Hematopoietic multipotent progenitor cell treated with erythropoietin and hydrocortisone succinate and interleukin-3 and kit ligand, for 8 days (in vitro differentiated cells): ENCODE measurements around the gene PMEPA1.

Source experiments
- DNase-seq: peaks from one replicate; pipeline ENCODE4 v3.0.0-alpha.2; 2015

PMEPA1 gene

DNA sequence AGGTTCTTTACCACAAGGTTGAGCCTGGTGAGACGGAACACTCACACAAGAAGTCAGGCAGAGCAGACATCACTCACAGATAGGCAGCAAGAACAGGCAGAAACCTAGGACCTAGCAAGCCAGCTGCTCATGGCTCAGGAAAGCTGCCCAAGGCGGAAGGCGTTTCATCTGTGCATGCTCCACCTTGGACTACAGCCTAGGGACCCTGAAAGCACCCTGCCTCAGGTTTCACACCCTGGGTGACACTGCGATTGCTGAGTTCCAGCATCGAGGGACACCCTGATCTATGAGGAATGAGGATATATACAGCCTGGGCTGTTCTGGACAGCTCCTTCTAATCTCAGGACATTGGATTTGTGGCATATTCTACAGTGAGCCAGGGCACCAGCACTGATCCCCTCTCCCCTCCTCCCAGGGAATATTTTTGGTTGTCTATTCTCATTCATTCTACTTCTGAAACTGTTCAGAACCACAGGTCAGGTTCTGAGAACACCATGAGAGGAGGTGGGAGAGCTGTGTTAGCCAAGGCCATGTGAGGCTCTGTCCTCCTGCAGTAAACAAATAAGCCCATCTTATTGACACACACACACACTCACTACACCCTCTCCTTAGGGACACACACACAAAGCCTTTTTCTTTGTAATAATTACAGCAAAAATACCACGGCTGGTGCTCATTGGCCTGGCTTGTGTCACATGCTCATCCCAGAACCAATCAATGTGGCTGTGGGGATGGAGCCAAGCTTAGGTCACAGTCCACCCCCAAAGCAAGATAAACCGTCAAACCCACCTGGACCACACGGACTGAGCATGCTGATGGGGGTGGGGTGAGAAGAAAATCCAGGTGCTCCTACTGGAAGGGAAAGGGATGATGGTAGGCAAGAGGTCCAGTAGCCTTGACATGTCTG lies 26.3 kb upstream of the PMEPA1 start:
- no peak for DNase-seq

DNA sequence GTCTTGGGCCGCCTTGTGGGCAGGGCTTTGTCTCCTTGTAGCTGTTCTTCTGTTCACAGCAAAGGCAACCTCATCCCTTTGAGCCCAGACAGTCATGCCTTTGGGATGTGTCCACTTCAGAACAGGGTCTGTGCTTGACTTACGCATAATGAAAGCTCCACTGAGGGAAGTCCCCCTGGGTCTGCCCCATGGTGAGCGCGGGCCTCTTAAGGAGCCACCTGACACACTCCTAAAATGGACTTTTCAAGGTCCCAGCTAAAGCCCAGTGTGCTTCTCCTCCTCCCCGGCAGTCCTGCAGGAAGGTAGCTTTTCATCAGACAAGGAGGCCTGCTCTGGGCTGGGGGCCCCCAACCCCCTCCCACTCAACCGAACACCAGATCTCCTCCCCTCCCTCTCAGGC lies 24.9 kb upstream of the PMEPA1 start:
- no peak for DNase-seq

DNA sequence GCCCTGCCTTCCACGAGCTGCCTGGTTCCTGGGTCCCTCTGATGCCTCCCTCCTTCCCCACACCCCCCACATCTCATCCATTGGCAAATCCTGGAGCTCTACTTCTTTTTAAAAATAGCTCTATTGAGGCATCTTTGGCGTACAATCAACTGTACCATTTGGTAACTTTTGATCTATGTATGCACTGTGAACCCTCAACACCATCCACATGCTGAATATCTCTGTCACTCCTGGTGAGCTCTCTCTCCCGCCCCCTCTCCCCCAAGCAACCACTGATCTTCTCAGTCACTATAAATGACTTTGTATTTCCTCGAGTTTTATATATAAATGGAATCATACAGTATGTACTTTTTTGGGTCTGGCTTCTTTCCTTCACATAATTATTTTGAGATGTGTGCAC lies 22.4 kb upstream of the PMEPA1 start:
- no peak for DNase-seq

DNA sequence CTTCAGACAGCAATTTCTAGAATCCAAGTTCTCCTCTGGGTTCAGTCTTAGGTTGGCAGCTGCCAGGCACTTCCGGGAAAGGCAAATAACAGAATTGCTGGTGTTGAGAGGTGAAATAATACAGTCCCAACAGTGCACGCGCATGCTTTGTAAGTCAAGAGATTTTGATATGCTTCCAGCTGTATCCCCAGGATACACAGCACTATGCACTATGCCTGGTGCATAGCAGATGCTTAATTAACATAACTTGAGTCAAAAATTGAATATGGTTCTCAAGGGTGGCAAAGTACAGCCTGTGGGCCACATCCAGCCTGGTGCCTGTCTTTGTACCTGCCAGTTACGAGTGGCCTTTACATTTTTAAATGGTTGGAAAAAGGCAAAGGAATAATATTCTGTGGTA lies 18.9 kb upstream of the PMEPA1 start:
- no peak for DNase-seq

DNA sequence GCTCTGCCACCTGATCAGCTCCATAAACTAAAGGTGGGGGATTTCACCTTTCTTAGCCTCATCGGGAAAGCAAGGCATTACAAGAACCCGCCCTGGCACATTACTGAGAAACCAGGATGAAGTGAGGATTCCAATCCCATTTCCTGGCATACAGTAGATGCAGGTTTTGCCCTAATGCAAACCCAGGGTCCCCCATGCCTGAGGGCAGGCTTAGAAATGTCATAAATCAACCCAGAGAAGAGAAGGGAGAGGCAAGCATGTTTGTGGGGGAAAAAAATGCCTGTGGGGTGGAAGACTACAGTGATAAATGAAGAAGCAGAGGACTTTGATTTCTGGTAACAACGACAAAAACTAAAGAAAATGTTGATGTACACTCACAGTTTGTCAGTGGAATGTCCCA lies 18.0 kb upstream of the PMEPA1 start:
- no peak for DNase-seq

DNA sequence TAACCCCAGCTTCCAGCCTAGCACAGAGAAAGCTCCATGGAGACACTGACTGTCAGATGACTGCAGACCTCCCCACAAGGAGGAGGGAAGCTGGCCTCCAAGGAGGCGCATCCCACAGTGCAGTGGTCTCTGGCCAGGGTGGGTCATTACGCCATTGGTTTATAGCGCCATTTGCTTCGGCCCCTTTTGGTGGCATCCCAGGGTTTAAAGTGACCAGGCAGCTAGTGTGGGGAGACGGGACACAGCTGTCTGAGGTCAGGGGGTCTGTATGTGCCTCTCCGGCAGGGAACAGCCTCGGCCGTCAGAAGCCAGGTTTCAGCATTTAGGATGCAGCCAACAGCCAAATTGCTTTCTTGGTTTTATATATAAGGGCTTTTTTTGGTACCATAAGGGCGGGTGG lies 15.8 kb upstream of the PMEPA1 start:
- DNase-seq = no peak

DNA sequence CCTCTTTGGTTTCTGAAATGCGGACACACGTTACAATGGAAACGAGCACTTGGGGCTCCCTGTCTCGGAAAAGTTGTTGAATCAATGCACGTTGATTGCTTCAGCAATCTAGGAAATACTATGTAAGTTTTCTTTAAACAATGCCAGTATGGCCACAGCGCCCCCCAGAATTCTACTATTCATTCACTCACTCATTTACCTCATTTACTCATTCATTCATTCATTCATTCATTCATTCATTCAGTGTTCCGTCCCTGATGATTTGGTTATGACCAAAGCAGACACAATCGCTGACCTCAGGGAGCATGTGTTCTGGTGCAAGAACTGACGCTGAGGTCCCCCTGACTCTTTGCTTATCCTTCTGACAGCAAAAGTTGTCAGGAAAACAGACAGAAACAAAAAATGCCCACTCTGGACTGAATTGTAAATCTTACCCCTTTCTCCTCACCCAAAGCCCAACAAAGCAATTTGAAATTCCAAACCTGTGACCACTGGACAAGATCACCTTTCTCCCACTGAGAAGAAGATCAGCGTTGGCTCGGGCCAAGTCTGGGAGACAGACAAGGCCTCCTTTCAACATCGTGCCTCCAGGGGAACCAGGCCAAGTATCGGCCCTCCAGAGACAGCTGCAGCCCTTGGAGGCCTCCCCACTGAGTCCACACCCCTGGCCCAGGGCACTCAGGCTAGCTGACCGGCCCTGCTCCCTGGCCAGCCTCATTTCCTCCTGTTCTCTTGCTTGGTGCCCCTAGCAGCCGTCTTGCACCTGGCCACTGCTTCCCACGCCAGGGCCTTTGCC lies 15.0 kb upstream of the PMEPA1 start:
- DNase-seq = no peak

DNA sequence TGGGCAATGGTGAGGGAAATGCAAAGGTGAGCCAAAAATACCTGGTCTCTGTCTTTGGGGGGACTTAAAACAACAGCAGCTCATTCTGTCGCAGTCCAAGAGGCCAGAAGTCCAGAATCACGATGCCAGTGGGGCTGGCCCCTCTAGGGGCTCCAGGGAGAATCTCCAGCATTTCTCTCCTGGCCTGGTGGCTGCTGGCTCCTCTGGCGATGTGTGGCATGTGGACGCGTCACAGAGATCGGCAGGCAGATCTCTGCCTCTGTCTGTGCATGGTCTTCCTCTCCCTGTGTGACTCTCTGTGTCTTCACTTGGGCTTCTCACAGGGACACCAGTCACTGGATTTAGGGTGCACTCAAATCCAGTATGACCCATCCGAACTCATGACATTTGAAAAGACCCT lies 14.0 kb upstream of the PMEPA1 start:
- DNase-seq = no peak

DNA sequence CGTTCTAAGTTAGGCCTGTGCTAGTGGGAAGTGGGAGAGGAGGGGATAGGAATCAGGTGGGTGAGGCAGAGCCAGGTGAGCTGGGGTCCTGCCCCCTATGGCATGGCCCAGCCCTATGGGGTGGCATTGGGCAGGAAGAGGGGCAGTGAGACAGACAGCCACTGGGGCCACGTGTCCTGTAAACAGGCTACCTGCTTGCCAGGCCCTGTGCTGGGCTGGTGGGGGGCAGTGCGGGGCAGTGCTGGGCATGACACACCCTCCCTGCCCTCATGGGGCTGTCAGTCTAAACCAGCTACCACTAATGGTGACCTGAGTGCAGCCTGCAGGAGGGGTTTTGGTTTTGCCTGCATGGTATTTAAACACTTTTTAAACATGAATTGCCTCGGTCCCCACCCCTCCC lies 10.1 kb upstream of the PMEPA1 start:
- no peak for DNase-seq

DNA sequence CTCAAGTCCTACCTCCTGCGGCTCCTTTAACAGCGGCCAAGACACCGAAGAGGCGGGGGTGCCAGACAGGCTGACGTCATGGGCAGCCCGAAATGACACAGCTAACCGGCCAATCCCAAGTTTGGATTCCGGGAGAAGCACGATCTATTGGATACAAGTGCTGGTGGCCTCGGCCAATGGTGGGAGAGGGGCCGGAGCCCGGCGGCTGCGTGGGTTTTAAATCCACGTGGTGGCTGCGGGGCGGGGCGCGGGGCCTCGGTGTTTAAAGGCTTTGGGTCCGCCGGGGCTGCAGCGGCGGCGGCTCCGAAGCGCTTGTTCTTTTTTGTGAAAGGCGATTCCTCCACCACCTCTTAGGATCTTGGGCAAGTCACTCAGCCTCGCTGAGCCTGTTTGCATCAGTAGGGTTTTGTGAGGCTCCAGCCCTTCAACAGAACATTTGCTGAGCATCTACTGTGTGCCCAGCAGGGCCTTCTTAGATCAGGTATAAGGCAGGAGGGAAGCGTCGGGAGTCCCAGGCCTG lies 8.7 kb upstream of the PMEPA1 start:
- DNase-seq = peak; percentile 89

DNA sequence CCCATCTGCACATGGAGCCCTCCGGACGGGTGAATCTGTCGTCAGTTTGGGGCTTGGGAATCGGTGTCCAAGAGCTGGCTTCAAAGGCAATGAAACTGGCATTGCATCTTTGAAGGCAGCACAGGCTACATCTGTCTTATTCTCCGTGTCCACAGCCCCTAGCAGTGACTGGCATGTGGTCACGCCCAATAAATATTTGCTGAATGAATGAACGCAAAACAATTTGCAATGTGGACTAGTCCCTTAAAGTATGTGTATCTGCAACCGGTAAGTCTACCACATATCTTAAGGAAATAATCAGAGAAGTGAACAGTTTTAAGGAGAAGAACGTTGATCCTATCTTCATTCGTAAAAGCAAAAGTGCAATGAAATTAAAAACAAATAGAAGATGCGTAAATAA lies 8.0 kb upstream of the PMEPA1 start:
- no peak for DNase-seq

DNA sequence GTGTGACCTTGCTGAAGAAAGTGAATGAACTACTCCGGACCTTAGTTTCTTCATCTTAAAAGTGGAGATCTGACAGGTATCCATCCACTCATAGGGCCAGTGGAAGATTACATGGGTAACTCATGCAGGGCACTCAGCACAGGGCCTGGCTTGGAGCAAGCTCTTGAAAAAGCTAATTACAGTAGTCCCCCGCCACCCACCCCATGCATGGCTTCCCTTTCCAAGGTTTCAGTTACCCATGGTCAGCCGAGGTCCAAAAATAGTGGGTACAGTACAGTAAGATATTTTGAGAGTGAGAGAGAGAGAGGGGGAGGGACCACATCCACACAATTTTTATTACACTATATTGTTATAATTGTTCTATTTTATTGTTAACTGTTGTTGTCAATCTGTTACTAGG lies 7.1 kb upstream of the PMEPA1 start:
- no peak for DNase-seq

DNA sequence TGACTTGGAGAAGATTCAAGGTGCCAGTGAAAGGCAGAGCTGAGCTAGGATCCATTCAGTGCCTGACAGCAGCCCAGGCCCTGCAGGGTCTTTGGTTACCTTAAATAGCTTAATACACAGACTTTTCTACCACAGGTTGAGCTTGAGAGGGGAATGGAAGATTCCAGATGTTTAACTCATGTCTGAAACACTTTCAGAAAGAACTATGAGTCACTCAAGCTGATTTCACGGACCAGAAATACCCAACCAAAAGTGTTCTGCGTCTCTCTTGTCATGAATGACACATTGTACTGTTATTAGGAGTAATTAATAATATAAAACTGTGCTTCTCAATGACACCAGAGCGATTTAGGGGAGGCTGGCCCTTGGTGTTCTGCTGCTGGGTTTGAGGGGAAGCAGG lies 6.4 kb upstream of the PMEPA1 start:
- DNase-seq = no peak

DNA sequence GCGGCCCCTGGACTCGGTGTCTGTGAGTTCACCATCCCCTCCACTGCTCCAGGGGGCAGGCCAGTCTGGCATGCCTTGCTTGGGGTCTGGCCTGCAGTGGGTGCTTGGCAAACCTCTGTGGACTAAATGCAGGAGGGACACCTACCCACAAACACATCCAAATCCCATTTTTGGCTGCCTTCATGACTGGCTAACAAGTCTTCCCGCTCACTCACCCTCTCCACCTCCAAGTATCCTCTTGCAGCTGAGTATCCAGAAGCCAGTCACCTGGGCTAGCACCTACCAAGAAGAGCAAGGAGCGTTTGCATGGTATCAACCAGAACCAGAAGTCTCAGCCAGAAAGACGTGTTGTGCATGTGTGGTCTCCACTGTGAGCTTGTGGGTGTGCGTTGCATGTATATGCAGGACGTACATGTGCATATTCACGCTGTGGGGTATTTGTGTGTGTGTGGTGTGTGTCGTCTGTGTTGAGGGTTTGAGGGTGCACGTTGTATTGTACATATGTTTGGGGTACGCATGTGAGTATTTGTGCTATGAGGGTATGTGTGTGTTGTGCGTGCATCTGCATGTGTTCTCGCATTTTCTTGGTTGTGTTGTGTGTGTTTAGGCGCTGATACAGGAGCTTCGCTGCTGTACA lies 5.6 kb upstream of the PMEPA1 start:
- no peak for DNase-seq

DNA sequence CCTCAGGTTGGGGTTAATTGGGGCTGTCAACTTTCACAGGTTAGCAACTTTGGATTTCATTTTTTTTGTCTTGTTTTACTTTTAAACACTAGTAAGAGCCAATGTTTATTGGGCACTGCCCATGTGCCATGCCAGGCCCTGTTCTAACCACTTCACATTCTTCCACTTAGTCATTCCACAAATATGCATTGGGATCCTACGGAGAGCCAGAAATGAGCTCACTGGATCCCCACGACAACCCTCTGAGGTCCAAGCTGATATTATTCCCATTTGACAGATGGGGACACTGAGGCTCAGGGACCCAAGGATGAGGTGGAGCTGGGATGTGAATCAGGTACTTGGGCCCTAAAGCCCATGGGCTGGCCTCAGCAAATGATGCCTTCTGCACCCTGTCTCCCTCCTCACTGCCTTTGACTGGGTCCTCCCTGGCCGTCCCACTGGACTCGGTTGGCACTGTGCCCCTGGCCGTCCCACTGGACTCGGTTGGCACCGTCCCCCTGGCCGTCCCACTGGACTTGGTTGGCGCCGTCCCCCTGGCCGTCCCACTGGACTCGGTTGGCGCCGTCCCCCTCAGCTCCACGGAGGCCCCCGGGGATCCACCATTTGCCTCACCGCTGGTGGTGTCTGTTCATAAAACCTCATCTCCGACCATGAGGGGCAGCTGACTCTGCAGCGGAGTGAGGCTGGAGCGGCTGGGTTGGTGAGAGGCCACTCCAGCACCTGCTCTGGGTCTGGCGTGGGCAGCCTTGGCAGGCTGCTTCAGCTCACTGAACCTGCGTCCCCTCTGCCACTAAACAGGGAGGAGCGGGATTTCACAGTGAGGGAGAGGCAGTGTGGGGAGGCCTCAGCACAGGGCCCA lies 4.8 kb upstream of the PMEPA1 start:
- DNase-seq = no peak

DNA sequence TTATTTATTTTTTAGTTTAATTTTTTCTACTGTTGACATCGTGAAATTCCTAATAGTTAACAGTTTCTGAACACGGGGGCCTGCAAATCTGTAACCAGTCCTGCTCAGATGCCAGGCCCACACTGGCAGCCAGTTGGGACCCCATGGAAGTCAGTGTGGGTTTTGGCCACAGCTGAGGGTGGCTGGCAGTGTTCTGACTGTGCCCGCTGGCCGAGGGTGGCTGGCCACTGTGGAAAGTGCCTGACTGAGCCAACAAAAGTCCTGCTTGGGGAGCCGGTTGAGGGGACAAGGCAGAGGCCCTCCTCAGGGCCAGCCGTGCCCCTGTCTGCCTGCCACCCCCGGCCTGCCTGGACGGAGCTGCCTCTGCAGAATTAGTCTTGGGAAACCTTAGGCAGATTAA lies 4.1 kb upstream of the PMEPA1 start:
- no peak for DNase-seq

DNA sequence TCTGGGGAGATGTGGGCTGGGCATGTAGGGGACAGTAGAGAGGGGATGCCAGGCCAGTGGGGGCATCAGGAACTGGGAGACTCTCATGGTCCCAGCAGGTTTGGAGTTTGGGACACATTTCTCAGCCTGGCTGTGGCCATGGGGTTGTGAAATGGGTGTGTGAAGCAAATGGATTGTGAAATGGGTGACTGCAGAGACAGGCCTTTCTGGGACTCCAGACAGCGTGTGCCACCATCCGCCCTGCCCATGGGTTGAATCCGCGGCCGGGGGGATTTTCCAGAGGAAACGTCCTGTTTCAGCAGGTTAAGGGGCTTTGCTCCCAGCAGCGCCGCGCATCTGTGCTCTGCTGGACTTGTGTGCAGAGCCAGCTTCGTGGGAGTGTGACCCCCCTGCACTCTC lies 3.7 kb upstream of the PMEPA1 start:
- no peak for DNase-seq

DNA sequence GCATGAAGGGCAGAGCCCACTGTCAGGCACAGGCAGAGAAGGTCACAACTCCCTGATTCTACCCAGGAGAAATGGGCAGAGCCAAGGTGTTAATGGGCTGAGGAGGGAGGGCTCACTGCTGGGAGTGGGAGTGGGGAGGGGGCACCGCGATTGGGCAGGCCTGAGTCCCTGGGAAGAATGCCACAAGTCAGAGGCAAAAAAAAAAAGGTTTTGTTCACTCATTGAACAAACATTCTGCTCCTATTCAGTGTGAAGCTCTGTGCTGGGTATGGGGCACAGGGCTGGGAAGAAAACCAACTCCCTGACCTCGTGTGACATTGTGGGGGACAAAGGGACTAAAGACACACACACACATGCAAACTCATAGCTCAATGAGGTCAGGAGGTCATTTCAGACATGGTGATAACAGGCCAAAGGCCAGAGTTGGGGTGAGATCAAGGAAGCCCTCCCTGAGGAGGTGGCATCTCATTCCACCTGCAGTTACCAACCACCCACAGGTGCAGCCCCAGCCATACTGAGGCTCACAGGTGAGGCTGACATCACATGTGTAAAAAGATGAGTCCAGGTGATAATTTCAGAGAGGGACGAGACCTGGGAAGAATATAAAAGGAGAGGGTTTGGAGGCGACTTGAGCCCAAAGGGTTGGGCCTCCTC lies 3.2 kb upstream of the PMEPA1 start:
- no peak for DNase-seq

DNA sequence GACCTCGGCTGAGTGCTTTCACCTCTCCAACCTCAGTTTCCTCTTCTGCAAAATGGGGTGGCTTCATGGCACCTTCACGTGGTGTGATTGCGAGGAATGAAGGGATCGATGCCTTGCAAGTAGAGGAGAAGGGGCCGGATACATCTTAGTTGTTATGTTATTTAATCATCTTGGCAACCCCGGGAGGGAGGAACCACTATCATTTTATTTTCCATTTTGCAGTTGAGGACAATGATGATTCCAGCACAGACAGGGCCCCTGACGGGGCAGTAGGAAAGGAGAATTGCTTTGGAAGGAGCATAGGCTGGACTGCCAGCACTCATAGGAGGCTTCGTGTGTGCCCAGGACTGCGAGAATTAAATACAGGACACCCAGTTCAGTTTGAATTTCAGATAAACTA lies 2.5 kb upstream of the PMEPA1 start:
- DNase-seq = no peak

DNA sequence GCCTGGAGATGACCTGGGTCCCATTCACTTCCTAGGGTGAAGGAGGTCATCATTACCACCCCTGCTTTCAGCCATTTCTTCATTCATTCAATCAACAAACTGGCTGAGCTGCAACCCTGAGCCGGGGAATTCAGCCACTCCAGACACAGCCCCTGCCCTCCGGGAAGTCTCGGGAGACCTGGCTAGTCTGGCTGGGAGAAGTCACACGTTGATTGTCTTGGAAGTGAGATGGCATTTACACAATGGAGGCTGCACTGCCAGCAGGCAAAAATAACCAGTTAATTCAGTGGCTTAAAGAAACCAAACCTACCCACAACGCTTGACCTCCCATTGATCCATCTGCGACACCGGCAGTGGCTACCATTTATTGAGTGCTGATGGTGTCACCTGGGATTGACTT lies 2.0 kb upstream of the PMEPA1 start:
- no peak for DNase-seq

DNA sequence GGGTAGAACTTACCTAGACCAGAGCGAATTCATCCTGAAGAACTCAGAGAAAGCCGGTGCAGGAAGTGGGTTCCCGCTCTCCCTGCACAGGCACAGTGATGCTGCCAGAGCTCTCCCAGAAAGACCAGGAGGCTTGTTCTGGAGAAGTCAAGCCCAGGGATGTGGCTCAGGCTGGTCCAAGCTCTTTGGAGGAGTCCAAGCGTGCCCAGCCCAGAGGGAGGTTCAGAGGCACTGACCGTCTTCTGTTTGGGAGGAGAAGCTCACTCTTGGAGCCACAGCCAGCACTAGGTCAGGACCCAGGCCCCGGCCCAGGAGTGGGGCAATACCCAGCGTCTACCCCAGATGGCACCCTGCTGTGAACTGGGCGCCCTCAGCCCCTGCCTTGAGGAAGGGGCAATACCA lies 1.5 kb upstream of the PMEPA1 start:
- no peak for DNase-seq

DNA sequence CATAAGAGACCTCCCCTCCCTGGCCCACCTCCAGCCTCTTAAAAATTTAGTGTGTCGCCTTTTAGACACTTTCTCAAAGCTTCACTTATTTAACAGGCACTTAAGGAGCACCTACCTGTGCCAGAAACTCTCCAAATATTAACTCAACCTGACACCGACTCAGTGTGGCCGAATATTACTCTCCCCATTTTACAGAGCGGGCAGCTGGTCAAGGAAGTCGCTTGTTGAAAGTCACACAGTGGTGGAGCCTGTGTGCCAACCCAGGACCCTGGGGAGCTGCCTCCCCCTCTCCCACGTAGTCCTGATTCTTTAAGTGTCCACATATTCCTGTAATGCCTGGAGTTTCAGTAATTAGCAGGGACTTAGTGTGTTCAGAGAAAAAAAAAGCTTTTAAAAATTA lies 1.0 kb upstream of the PMEPA1 start:
- no peak for DNase-seq
